HEK293 (cell line): ENCODE data around the gene HPDL.
A peak's percentile ranks its signal among the peaks of the same experiment; 100 is the strongest.

Source experiments
- EGR2 ChIP-seq: fragments of 450-650 bp; formaldehyde crosslinking; IDR thresholded peaks from 2 replicates; pipeline ENCODE4 v1.5.1; 2016; ENCODE audit warnings: low read depth, missing biosample characterization, missing genetic modification characterization
- GLIS2 ChIP-seq: fragments of 450-650 bp; formaldehyde crosslinking; IDR thresholded peaks from 2 replicates; pipeline ENCODE4 v1.5.1; 2016; ENCODE audit warnings: missing biosample characterization, missing genetic modification characterization
- HIC1 ChIP-seq: fragments of 450-650 bp; formaldehyde crosslinking; IDR thresholded peaks from 2 replicates; pipeline ENCODE4 v1.5.1; 2016; ENCODE audit warnings: missing biosample characterization, missing genetic modification characterization
- HOXC10 ChIP-seq: sonication (generic); formaldehyde crosslinking; IDR thresholded peaks from 2 replicates; pipeline ENCODE4 v1.8.1; 2023; ENCODE audit warnings: mild to moderate bottlenecking, missing genetic modification reagents
- IKZF3 ChIP-seq: fragments of 450-650 bp; IDR thresholded peaks from 2 replicates; pipeline ENCODE4 v1.5.0; 2018; ENCODE audit warnings: missing biosample characterization, mild to moderate bottlenecking, missing genetic modification characterization, moderate library complexity
- KLF1 ChIP-seq: fragments of 450-650 bp; formaldehyde crosslinking; IDR thresholded peaks from 2 replicates; pipeline ENCODE4 v1.5.1; 2016; ENCODE audit warnings: missing biosample characterization, missing genetic modification characterization
- KLF7 ChIP-seq: fragments of 450-650 bp; formaldehyde crosslinking; IDR thresholded peaks from 2 replicates; pipeline ENCODE4 v1.5.1; 2016; ENCODE audit warnings: missing biosample characterization, missing genetic modification characterization, borderline replicate concordance
- KLF9 ChIP-seq: fragments of 450-650 bp; formaldehyde crosslinking; IDR thresholded peaks from 2 replicates; pipeline ENCODE4 v1.5.1; 2016; ENCODE audit warnings: missing biosample characterization, missing genetic modification characterization, low read depth
- PATZ1 ChIP-seq: fragments of 450-650 bp; formaldehyde crosslinking; IDR thresholded peaks from 2 replicates; pipeline ENCODE4 v1.5.1; 2016; ENCODE audit warnings: missing biosample characterization, missing genetic modification characterization
- PRDM1 ChIP-seq: fragments of 450-650 bp; formaldehyde crosslinking; IDR thresholded peaks from 2 replicates; pipeline ENCODE4; 2016; ENCODE audit warnings: missing biosample characterization, missing genetic modification characterization
- TSHZ1 ChIP-seq: fragments of 450-650 bp; formaldehyde crosslinking; IDR thresholded peaks from 2 replicates; pipeline ENCODE4 v1.5.1; 2016; ENCODE audit warnings: missing biosample characterization, missing genetic modification characterization, borderline replicate concordance
- WT1 ChIP-seq: fragments of 450-650 bp; formaldehyde crosslinking; IDR thresholded peaks from 2 replicates; pipeline ENCODE4 v1.5.1; 2016; ENCODE audit warnings: missing biosample characterization, missing genetic modification characterization
- ZBTB44 ChIP-seq: fragments of 450-650 bp; IDR thresholded peaks from 2 replicates; pipeline ENCODE4 v1.5.1; 2018; ENCODE audit warnings: missing biosample characterization, mild to moderate bottlenecking, missing genetic modification characterization
- ZFP37 ChIP-seq: fragments of 450-650 bp; formaldehyde crosslinking; IDR thresholded peaks from 2 replicates; pipeline ENCODE4 v1.5.1; 2016; ENCODE audit warnings: missing biosample characterization, missing genetic modification characterization
- ZNF10 ChIP-seq: fragments of 450-650 bp; formaldehyde crosslinking; IDR thresholded peaks from 2 replicates; pipeline ENCODE4 v1.5.1; 2017; ENCODE audit warnings: missing biosample characterization, missing genetic modification characterization
- ZNF202 ChIP-seq: fragments of 450-650 bp; formaldehyde crosslinking; IDR thresholded peaks from 2 replicates; pipeline ENCODE4 v1.5.1; 2016; ENCODE audit warnings: missing biosample characterization, missing genetic modification characterization, borderline replicate concordance
- ZNF274 ChIP-seq, 2 experiments: fragments of 200-500 bp in 1 of 2; fragments of 450-650 bp in 1 of 2; sonication (Bioruptor generic) in 1 of 2; formaldehyde crosslinking in 1 of 2; IDR thresholded peaks; 2 replicates each; pipeline versions ENCODE4 v1.5.1 to v1.6.1; 2014 to 2016; ENCODE audit warnings: borderline replicate concordance in 1 of 2, inconsistent platforms in 1 of 2, low read length in 1 of 2, missing biosample characterization in 1 of 2, missing genetic modification characterization in 1 of 2
- ZNF311 ChIP-seq: fragments of 450-650 bp; formaldehyde crosslinking; IDR thresholded peaks from 2 replicates; pipeline ENCODE4 v1.5.1; 2017; ENCODE audit warnings: missing biosample characterization, missing genetic modification characterization, borderline replicate concordance
- ZNF510 ChIP-seq: fragments of 450-650 bp; formaldehyde crosslinking; IDR thresholded peaks from 2 replicates; pipeline ENCODE4 v1.5.1; 2018; ENCODE audit warnings: mild to moderate bottlenecking, missing genetic modification characterization, missing biosample characterization; ENCODE audit not compliant: insufficient replicate concordance
- ZNF514 ChIP-seq: fragments of 450-650 bp; formaldehyde crosslinking; IDR thresholded peaks from 2 replicates; pipeline ENCODE4 v1.5.1; 2016; ENCODE audit warnings: missing biosample characterization, missing genetic modification characterization
- ZNF585B ChIP-seq: fragments of 450-650 bp; formaldehyde crosslinking; IDR thresholded peaks from 2 replicates; pipeline ENCODE4 v1.5.1; 2016; ENCODE audit warnings: missing biosample characterization, missing genetic modification characterization
- ZNF677 ChIP-seq: fragments of 450-650 bp; IDR thresholded peaks from 2 replicates; pipeline ENCODE4 v1.5.0; 2018; ENCODE audit warnings: missing biosample characterization, mild to moderate bottlenecking, missing genetic modification characterization, moderate library complexity
- ZNF701 ChIP-seq: fragments of 450-650 bp; formaldehyde crosslinking; IDR thresholded peaks from 2 replicates; pipeline ENCODE4 v1.5.1; 2016; ENCODE audit warnings: missing biosample characterization, missing genetic modification characterization
- ZNF791 ChIP-seq: fragments of 450-650 bp; formaldehyde crosslinking; IDR thresholded peaks from 2 replicates; pipeline ENCODE4 v1.5.1; 2016; ENCODE audit warnings: missing biosample characterization, missing genetic modification characterization
- ZNF792 ChIP-seq: fragments of 450-650 bp; formaldehyde crosslinking; IDR thresholded peaks from 2 replicates; pipeline ENCODE4 v1.5.1; 2016; ENCODE audit warnings: missing biosample characterization, missing genetic modification characterization
- ZSCAN16 ChIP-seq: fragments of 450-650 bp; formaldehyde crosslinking; IDR thresholded peaks from 2 replicates; pipeline ENCODE4 v1.5.1; 2016; ENCODE audit warnings: missing biosample characterization, missing genetic modification characterization
- ZXDB ChIP-seq: fragments of 450-650 bp; formaldehyde crosslinking; IDR thresholded peaks from 2 replicates; pipeline ENCODE4 v1.5.1; 2016; ENCODE audit warnings: missing biosample characterization, missing genetic modification characterization
- TF ChIP-seq, protein P1 (sequence below): fragments of 450-650 bp; formaldehyde crosslinking; IDR thresholded peaks from 2 replicates; pipeline ENCODE4 v1.5.1; 2016; ENCODE audit warnings: missing biosample characterization, missing genetic modification characterization

Gene HPDL

DNA sequence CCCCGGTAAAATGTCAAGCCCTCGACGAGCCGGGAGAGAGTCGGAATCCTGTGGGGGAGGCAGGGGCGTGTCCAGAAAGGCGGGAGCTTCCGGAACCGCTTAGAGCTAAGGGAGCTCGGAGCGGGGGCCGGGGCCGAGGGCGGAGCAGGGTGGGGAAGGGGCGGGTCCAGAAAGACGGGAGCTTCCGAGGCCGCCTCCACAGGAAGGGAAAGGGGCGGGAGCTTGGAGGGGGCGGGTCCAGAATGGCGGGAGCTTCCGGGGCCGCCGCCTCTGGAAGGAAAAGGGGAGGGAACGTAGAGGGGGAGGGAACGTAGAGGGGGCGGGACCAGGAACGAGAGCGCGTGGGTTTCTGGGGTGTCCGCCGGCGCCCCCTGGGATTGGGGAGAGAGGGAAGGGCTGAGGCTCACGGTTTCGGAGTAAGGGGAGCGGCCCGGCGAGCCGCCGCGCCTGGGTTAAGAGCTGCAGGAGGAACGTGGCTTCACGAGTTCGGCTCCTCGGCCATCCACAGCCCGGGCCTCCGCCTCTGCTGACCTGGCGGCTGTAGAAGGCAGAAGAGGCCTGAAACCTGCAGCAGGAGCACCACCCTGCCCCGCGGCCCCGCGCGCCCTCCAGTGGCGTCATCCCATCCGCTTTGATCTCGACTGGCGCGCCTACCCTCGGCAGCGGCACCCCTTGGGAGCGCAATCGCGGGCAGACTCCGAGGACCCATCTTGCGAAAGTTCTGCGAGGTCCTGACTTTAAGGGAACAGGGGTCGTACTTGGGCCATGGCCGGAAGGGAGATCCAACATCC, 23.0 kb upstream of the HPDL start (continued):
- TF ChIP-seq TSHZ1 (tag by site-specific recombination), result peak; percentile 41; the same call in 1 of the 2 replicates
- peak; percentile 97 for TF ChIP-seq KLF7 (tag by site-specific recombination)
- TF ChIP-seq, protein P1, sequence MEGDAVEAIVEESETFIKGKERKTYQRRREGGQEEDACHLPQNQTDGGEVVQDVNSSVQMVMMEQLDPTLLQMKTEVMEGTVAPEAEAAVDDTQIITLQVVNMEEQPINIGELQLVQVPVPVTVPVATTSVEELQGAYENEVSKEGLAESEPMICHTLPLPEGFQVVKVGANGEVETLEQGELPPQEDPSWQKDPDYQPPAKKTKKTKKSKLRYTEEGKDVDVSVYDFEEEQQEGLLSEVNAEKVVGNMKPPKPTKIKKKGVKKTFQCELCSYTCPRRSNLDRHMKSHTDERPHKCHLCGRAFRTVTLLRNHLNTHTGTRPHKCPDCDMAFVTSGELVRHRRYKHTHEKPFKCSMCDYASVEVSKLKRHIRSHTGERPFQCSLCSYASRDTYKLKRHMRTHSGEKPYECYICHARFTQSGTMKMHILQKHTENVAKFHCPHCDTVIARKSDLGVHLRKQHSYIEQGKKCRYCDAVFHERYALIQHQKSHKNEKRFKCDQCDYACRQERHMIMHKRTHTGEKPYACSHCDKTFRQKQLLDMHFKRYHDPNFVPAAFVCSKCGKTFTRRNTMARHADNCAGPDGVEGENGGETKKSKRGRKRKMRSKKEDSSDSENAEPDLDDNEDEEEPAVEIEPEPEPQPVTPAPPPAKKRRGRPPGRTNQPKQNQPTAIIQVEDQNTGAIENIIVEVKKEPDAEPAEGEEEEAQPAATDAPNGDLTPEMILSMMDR (tag by site-specific recombination), result peak; percentile 100
- TF ChIP-seq ZNF274 (IDR thresholded peaks at IDR 0.05; ENCODE audit: low read length), result no peak
- no peak for TF ChIP-seq ZNF274 (tag by site-specific recombination; IDR thresholded peaks at IDR 0.05; ENCODE audit: borderline replicate concordance)
- TF ChIP-seq WT1 (tag by site-specific recombination), result peak; percentile 73
- no peak for TF ChIP-seq HOXC10
- TF ChIP-seq KLF1, result peak; percentile 92
- TF ChIP-seq ZXDB, result peak; percentile 95
- TF ChIP-seq ZNF677 (tag by site-specific recombination), result no peak
- TF ChIP-seq ZNF311 (tag by site-specific recombination), result no peak
- TF ChIP-seq ZNF510 (tag by site-specific recombination), result no peak
- TF ChIP-seq ZNF514 (tag by site-specific recombination), result no peak
- no peak for TF ChIP-seq ZNF701 (tag by site-specific recombination)
- peak; percentile 97 for TF ChIP-seq KLF9
- no peak for TF ChIP-seq ZNF202 (tag by site-specific recombination)
- peak; percentile 82 for TF ChIP-seq ZNF10
- peak; percentile 45 for TF ChIP-seq ZNF585B
- peak; percentile 80 for TF ChIP-seq IKZF3 (tag by site-specific recombination)
- peak; percentile 96 for TF ChIP-seq PATZ1 (tag by site-specific recombination)
- peak; percentile 92 for TF ChIP-seq ZFP37 (tag by site-specific recombination)
- peak; percentile 97 for TF ChIP-seq HIC1 (tag by site-specific recombination)
- TF ChIP-seq PRDM1 (tag by site-specific recombination), result 0 out of 2 replicates have a peak, but pooled peaks have one; percentile 28
- TF ChIP-seq ZNF792 (tag by site-specific recombination), result peak; percentile 84
- TF ChIP-seq ZSCAN16, result 0 out of 2 replicates have a peak, but pooled peaks have one; percentile 33
- peak; percentile 96 for TF ChIP-seq GLIS2 (tag by site-specific recombination)
- no peak for TF ChIP-seq ZNF791 (tag by site-specific recombination)
- TF ChIP-seq EGR2 (tag by site-specific recombination), result peak; percentile 87
- TF ChIP-seq ZBTB44 (tag by site-specific recombination), result peak; percentile 75; the same call in 1 of the 2 replicates
